NCI-H526 (cell line): ENCODE measurements around the gene ZNF497.

ENCODE experiments used
- DNase-seq, 2 experiments: peaks; one replicate each; lab custom pipeline; 2025; lab: John Stamatoyannopoulos, UW

The ZNF497 gene

DNA sequence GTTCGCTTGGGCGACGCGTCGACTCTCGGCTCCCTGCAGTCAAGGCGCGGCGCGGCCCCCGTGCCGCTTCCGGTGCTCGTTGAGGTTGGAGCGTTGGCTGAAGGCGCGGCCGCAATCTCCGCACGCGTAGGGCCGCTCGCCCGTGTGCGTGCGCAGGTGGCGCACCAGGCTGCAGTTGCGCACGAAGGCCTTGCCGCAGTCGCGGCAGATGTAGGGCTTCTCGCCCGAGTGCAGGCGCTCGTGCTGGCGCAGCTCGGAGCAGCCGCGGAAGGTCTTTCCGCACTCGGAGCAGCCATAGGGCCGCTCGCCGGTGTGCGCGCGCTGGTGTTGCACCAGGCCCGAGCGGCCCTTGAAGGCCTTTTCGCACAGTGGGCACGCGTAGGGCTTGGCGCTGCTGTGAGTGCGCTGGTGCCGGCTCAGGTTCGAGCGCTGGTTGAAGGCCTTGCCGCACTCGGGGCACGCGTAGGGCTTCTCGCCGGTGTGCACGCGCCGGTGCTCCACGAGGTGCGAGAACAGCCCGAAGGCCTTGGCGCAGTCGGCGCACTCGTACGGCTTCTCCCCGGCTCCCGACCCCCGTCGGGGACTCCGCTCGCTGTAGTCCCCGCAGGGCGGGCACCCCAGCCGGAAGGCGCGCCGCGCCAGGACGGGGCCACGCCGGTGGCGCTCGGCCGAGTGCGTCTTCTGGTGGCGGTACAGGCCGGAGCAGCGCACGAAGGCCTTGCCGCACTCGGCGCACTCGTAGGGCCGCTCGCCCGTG is 5.3 kb upstream of the ZNF497 start:
- DNase-seq: no peak

DNA sequence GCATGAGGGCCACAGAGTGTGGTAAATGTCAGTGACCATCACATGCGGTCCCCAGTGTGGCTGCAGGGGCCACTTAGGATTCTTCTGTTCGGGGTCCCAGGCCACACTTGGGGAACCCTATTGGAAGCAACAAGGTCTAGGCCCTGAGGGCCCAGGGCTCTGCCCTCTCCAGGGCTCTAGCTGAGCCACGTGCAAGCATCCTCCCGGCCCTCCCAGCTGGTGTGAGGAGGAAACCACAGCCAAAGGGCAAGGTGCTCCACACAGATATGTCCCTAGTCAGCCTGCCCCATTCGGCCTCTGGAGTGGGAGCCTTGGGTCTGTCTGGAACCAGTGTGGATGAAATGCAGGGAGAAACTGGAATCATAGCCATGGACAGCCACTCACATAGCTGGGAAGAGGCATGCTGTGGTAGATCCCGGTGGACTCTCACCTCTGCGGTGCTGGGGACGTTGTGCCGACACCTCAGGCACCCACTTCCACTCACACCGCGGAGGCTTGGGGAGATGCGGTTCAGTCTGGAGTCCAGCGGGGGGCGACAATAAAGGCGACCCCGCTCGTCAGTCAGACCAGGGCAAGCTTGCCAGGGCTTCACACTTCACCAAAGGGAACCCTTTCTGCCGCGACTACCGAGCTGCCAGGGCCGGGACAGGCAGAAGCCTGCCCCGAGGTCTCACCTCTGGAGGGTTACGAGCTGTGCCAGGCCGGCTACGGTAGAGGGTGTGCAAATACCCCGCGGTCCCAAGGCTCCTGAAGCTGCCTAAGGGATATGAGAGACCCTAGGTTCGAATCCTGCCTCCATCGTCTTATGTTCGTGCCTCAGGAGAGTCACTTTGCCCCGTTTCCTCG is 4.3 kb upstream of the ZNF497 start:
- no peak for DNase-seq

DNA sequence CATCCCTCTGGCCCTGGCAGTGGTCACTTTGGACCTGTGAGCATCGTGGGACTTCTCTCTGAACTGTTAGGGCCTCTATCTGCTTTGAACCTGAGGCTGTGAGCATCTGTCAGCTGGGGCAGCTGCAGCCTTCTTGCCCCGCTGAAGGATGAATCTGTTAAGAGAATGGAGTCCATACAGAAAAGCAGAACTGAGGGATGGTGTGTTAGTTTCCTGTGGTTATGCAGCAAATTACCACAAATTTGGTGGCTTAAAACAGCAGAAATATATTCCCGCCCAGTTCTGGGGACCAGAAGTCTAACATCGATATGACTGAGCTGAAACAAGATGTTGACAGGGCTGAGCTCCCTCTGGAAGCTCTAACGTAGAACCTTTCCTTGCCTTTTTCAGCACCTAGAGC is 1.6 kb upstream of the ZNF497 start:
- DNase-seq: no peak

DNA sequence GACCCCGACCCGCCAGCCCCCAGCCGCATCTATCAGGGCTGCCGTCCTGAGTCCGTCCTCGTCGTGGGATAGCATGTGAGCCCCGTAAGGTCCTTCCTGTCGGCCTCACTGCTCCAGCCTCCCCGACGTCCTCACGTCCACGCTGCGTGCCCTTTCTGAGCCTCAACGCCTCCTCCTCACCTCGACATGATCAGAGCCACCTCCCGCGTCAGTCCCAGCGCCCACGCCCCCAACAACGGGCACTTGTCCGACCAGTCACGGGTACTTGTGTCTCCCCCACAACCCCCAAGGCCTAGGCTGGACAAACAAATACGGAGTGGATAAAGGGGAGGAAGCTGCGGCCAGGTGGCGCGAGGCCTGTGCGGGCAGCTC is 665 bp downstream of the ZNF497 start:
- peak in 1 of 2 experiments; percentile 54 for DNase-seq

DNA sequence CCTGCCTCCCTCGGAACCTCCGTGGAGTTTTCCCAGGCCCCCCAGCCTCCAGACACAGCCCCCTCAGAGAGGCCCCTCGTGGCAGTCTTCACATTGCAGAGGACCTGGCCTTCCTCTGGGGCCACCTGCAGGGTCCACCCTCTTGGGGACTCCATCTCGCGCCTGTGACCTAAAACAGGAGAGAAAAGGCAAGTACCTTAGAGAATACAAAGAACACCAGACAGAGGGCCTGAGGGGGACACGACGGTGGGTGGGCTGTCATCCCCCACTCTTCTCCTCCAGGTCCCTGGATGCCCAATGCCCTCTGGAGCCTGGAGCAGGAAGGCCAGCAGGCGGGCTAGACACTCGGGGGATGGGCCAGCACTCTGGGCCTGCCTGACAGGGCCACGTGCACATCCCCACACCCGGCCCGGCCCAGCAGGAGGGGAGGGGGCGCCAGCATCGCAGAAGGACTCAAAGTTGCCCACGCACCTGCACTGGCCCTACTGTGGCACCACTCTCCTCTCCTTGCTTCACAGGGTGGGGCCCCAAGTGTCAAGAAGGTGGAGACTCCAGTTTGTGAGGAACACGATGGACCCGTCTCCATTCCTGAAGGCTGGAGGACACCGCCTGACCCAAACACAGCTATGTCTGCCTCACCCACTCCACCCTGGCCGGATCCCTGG is 4.9 kb downstream of the ZNF497 start:
- no peak for DNase-seq

DNA sequence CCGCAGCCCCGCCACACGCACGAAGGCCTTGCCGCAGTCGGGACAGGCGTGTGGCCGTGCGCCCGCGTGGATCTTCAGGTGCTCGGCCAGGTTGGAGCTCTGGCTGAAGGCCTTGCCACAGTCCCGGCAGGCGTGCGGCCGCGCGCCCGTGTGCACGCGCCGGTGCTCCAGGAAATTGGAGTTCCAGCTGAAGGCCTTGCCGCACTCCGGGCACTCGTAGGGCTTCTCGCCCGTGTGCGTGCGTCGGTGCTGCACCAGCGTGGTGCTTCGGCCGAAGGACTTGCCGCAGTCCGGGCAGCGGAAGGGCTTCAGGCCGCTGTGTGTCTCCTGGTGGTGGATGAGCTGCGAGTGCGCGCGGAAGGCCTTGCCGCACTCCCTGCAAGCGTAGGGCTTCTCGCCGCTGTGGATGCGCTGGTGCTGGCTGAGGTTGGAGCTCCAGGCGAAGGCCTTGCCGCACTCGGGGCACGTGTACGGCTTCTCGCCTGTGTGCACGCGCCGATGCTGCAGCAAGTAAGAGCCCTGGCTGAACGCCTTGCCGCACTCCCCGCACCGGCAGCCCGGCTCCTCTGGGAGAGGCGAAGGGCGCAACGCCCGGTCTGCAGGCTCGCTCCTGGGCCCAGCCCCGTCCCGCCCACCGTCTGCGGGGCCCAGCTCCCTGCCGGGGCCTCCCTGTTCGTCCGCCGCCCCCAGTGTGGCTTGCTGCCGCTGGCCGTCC is 5.6 kb downstream of the ZNF497 start:
- DNase-seq: no peak

DNA sequence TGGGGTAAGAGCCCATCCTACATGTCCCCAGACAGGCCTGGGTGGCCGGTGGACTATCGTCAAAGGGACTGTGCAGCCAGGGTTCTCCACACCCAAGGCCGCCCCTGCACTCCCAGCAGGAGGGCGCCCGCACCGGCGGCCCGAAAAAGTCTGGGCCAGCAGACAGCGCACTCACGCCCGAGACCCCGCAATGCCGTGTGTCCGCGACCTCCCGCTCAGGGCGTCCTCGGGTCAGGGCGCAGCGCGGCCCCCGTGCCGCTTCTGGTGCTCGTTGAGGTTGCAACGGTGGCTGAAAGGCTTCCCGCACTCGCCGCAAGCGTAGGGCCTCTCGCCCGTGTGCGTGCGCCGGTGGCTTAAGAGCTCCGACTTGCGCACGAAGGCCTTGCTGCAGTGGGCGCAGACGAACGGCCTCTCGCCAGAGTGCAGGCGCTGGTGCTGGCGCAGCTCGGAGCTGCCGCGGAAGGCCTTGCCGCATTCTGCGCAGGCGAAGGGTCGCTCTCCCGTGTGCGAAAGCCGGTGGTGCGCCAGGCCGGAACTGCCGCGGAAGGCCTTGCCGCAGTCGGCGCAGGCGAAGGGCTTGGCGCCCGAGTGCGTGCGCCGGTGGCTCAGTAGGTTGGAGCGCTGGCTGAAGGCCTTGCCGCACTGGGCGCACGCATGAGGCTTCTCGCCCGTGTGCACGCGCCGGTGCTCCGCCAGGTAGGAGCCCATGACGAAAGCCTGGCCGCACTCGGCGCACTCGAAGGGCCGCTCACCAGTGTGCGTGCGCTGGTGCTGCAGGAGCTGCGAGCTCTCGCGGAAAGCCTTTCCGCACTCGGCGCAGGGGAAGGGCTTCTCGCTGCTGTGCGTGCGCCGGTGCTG is 6.4 kb downstream of the ZNF497 start:
- DNase-seq: no peak

DNA sequence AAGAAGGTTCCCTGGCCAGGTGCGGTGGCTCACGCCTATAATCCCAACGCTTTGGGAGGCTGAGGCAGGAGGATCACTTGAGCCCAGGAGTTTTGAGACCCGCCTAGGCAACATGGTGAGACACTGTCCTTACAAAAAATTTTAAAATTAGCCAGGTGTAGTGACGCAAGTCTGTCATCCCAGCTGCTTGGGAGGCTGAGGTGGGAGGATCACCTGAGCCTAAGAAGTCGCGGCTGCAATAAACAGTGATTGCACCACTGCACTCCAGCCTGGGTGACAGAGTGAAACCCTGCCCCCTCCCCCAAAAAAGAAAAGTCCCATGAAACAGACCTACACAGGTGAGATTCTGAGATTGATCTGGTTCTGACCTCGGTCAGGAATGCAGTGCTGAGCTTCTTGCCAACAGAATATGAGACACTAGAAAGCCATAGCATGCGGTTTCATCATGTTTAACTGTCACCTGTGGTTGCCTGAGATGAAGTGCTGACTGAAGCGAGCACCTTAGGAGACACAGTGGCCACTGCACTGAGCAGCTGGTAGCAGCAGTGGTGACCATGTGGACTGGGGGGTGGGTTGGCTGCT is 7.2 kb downstream of the ZNF497 start:
- DNase-seq: no peak

DNA sequence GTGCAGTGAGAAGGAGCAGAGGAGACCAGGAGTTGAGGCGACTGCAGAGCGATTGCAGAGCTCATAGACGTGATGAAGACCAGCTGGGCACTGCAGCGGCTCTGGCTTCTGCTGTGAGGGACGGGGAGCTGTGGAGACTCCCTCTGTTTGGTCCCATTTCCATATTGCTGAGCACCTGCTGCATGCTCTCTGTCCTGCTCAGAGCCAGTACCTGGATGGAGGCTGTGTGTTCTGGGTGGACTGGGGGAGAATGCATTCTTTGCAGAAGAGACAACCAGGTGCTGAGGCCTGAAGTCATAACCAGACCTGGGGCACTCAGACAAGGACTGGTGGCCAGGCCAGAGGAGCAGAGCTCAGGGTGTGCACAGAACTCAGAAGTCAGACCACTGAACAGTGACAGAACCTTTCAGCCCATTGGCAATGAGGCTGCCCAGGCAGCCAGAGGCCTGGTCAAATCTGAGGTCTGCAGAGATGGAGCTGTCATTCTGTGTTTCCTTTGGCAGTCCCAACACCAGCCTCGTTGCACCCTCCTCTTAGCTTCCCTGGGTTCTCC is 8.0 kb downstream of the ZNF497 start:
- DNase-seq: no peak

DNA sequence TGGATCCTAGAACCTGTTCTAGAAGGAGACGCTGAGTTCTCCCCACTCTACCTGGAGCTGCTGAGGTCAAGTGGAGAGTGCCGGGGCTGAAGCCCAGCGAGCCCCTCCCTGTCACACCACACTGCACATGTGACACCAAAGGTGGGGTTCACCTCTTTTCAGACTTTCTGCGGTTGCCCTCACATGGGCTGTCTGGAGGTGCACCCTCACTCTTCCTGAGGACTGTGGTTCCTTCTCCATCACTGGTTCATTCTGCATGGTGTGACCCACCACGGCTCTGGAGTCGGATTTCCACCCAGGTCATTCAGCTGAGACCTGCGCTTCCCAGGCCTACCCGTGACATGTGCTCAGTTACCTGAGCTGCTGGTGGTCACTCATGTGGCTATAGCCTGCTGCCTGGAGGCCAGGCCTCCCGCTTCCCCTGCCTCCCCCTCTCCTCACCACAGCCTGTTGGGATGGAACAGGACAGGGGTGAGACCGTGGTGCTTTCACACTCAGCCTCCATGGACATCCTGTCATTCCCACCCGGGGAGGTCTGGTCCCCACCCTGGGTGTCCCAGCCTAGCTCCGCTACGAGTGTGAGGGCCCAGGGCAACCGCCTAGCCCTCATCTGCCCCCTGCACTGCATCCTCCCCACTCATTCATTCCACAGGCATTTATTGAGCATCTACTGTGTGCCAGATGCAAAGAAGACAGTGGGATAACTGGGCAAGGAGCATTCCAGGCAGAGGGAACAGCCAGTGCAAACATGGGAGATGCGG is 8.7 kb downstream of the ZNF497 start:
- DNase-seq: no peak

DNA sequence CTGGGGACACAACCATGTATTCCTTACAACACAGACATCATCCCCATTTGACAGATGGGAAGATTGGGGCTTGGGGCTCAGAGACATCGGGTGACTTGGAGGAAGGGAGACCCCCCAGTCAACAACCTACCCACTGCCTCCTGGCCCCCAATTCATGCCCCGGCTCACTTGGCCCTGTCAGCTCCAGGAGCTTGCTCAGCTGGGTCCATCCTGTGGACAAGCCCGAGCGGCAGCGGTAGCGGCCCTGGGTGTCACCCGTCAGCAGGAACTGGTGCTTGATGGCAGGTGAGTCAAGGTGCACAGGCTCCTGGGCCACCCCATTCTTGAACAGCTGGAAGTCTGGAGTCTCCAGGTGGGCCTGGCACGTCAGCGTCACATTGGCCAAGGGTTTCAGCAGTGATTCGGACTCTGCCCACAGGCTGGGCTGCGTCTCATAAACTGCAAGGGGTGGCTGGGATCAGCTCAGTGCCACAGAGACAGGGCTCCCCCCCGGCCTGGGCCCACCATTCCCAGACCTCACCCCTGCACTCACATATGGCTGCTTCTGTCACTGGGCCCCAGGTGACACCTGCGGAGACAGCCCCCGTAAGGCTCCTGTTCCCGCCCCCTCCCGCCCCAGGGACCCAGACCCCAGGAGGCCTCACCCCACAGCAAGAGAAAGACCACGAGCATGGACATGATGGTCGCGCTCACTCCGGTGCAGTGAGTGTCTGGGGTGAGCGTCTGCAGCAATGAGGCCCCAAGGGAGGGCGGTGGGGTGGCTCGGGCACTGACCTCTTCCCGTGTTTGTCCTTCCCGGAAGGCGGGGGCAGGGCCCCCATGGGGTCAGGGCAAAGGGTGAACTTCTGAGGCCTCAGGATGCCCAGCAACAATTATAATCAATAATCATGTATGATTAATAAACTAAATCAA is 9.5 kb downstream of the ZNF497 start, which contains the start of gene A1BG:
Gene A1BG (minus strand): TSS at position 733 of the 912 bp plus-strand sequence. CDS start 55 bp downstream, at position 678.
- no peak for DNase-seq

DNA sequence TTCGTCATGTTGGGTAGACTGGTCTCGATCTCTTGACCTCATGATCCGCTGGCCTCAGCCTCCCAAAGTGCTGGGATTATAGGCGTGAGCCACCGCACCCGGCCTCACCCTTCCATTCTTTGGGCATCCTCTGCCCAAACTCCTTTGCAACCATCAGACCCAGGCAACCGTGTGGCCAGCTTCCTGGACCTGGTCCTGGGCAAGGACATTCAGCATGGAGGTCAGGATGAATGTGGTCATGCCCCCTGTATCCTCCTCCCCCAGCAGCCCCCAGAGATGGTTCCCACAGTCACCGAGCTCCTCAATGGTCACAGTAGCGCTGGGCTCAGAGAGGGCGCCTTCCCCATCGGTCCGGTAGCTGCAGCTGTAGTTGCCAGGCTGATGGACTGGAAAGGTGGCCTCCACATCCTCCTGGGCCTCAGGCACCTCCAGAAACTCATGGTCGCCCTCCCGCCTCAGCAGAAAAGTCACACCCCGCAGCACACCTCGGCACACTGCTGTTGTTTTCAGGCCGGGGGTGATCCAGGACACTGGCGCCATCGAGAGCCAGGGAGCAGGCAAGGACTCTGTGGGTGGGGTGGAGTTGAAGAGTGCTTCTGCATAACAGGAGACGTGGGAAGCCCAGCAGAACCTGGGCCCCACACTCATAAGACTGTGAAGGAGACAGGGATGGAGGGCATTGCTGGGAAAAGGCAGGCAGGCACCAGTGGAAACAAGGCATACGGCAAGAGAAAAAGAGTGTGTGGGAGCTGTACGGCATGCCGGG is 10.4 kb downstream of the ZNF497 start:
- no peak for DNase-seq

DNA sequence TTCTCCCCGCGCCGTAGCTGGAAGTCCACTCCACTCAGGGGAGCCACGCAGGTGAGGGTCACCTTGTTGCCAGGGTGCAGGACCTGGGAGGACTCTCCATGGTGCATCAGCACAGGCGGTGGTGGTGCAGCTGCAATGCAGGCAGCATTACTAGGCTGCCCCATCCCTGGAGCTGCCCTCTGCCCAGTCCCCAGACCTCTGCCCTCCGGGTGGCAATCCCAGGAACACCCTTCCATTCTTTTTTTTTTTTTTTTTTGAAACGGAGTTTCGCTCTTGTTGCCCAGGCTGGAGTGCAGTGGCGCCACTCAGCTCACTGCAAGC is 11.0 kb downstream of the ZNF497 start:
- no peak for DNase-seq

DNA sequence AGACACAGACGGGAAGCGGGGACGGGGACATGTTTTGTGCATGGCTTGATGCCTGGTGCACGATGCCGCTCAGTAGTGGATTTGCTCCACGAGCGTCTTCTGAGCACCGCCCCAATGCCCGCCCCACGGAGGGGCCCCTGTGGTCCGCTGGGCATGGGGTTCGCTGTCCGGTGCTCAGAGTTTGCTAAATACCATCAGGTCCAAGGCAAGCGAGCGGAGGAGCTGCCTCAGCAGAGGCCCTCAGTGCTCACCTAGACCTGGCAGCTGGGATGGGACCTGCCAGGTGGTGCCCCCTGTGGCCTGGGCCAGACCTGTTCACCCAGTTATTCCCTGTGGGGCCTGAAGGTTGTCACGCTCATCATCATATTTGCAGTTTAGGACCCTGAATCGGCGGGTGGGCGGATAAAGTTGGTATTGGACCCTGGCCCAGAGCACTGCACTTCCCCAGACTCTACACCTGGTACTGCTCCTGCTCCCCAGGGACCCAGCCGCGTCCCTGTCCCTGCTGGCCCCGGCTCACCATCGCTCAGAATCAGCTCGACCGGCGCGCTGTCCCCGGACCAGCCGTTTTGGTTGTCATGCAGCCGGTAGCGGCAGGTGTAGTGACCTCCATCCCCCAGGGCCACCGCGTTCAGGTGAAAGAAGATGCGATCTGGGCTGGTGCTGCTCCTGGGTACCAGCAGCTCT is 11.5 kb downstream of the ZNF497 start:
- no peak for DNase-seq

DNA sequence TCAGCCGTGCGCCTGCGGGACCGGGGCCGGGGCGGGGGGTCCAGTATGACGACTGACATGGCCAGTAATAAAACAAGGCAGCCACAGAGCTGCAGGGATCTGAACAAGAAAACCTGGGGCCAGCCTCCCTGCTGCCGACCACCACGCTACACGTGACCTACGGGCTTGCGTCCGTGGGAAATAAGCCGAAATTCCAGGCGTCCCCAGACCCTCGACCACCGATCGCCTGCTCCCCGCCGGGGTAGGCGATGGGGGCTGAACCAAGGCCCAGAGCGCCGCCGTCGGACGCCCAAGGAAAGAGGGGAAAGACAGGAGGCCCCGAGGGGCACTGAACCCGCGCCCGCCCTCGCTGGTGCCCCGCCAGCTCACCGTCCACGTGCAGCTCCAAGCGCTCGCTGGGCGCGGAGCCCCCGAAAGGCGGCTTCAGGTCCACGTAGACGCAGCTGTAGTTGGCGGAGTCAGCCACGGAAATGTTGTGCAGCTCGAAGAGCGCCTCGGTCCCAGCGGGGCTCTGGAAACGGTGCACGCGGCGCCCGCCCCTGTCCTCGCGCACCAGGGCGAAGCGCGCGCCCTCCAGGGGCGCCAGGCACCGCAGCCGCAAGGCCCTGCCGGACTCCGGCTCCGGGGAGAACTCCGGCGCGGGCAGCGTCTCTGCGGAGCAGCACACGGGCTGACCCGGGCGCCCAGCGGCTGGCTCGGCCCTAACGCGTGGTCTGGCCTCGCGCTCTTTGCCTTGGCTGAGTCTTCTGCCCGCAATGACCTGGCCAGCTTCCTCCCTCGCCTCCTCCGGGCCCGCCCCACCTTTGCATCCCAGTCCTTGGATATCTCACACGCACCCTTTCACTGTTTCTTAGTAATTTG is 12.3 kb downstream of the ZNF497 start:
- peak in 1 of 2 experiments; percentile 39 for DNase-seq

DNA sequence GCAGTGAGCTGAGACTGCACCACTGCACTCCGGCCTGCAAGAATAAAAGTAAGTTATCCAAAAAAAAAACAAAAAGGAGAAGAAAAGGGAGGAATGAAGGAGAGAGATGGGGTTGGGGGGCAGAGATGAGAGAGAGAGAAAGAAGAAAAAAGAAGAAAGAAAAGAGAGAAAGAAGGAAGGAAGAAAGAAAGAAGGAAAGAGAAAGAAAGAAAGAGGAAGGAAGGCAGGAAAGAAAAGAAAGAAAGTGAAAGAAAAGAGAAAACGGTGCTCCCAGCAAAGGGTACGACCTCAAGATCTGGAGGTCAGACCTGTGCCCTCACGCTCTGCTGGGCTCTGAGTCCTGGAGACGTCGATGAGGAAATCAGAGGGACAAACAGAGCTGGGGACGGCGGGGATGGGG is 13.0 kb downstream of the ZNF497 start:
- no peak for DNase-seq
